Esophagus muscularis mucosa (tissue), 4 donors: ENCODE measurements around the gene C5orf46. TPM values are rescaled to one million over a fixed set of nuclear protein-coding genes. Genes with fewer than 3 reads are reported as not detected.

Source experiments
- DNase-seq: peaks from one replicate; pipeline ENCODE4 v3.0.0-alpha.2; 2017; ENCODE audit errors: extremely low spot score
- H3K27ac ChIP-seq, 4 donors: fragments of 200-600 bp; sonication (generic); replicated peaks in 1 of 4; 1 replicate in 3 of 4; 2 replicates in 1 of 4; pipeline ENCODE4 v1.5.1; 2016 to 2019; ENCODE audit warnings: mild to moderate bottlenecking in 1 of 4
- H3K27me3 ChIP-seq, 4 donors: fragments of 200-600 bp; sonication (generic); one replicate each; pipeline versions ENCODE4 v1.5.1 to v1.6.0; 2016 to 2019
- H3K36me3 ChIP-seq, 4 donors: fragments of 200-600 bp; sonication (generic); one replicate each; pipeline ENCODE4 v1.5.1; 2016 to 2019
- H3K4me1 ChIP-seq, 4 donors: fragments of 200-600 bp; sonication (generic); one replicate each; pipeline ENCODE4 v1.5.1; 2016 to 2019
- H3K4me3 ChIP-seq, 4 donors: fragments of 200-600 bp; sonication (generic); 1 replicate in 2 of 4; 2 replicates in 2 of 4; pipeline ENCODE4 v1.5.1; 2016 to 2019; ENCODE audit warnings: mild to moderate bottlenecking in 4 of 4, moderate library complexity in 1 of 4
- H3K9me3 ChIP-seq, 4 donors: fragments of 200-600 bp; sonication (generic); 1 replicate in 3 of 4; 2 replicates in 1 of 4; pipeline ENCODE4 v1.5.1; 2016 to 2019
- CTCF ChIP-seq, 3 experiments: fragments of 200-600 bp in 2 of 3; fragments of 450-650 bp in 1 of 3; sonication (generic) in 2 of 3; IDR thresholded peaks; one replicate each; pipeline ENCODE4 v1.5.1; 2017 to 2019; ENCODE audit warnings: antibody characterized with exemption in 3 of 3, mild to moderate bottlenecking in 2 of 3, moderate library complexity in 1 of 3
- EP300 ChIP-seq: sonication (generic); formaldehyde crosslinking; IDR thresholded peaks from one replicate; pipeline ENCODE4 v1.6.1; 2017; ENCODE audit warnings: antibody characterized with exemption
- POLR2A ChIP-seq: fragments of 450-650 bp; IDR thresholded peaks from one replicate; pipeline ENCODE4 v1.6.1; 2017; ENCODE audit warnings: antibody characterized with exemption, moderate library complexity, mild to moderate bottlenecking, low read depth
- POLR2AphosphoS5 ChIP-seq, 2 donors: sonication (generic); formaldehyde crosslinking; IDR thresholded peaks; one replicate each; pipeline ENCODE4 v1.6.1; 2017; ENCODE audit warnings: antibody characterized with exemption in 2 of 2
- WGBS: methylation state at CpG from one replicate; pipeline ENCODE4 v1.1.5; 2018; 5-methylcytosine and 5-hydroxymethylcytosine counted together
- intact Hi-C: fragments of 100-400 bp; cut with DNase I; formaldehyde crosslinking; loops from one replicate; pipeline ENCODE4 v1.15.1; 2023
- total RNA-seq, 4 donors: library from RNA; depleted of rRNA; stranded (reverse); fragments of >200 nt; gene quantifications; one replicate each; pipeline versions ENCODE4 v1.1.0 to v1.2.1, GENCODE V29; 2016

C5orf46 gene
- total RNA-seq, 4 donors from 2014 or later: not detected

- intact Hi-C loops: no loop called here
- Histone ChIP-seq H3K9me3 (no peaks in the 10 kb centered on the region), H3K36me3 (no peaks in the 10 kb centered on the region), H3K4me3 (no peak overlapping the region), H3K27ac (no peak overlapping the region), H3K27me3 (peaks cover 0 to 2% (median 0%) of the 10 kb centered on the region in 4 donors), H3K4me1 (no peaks in the 10 kb centered on the region)
- WGBS: 100% methylated on average over 2 of the region's 4 CpGs
- TF ChIP-seq POLR2AphosphoS5 (IDR thresholded peaks at IDR 0.05) (no peak), POLR2A (no peak), EP300 (no peak), CTCF (IDR thresholded peaks at IDR 0.05) (no peak)
- DNase-seq: no peak
Observed at GRCh38 chr5:147939431-147940114, 33.2 kb upstream of the C5orf46 start.

GRCh38 chr5:147935032-147935431 lies 28.7 kb upstream of the C5orf46 start:
- no peak overlapping the region for H3K27ac ChIP-seq
- H3K4me3 ChIP-seq: no peak overlapping the region
- no peaks in the 10 kb centered on the region for H3K36me3 ChIP-seq
- DNase-seq: no peak
- no peaks in the 10 kb centered on the region for H3K4me1 ChIP-seq
- no peak for TF ChIP-seq EP300
- no peak for TF ChIP-seq POLR2AphosphoS5 (IDR thresholded peaks at IDR 0.05)
- TF ChIP-seq POLR2A: no peak
- peak in 1 of 3 experiments; percentile 24 for TF ChIP-seq CTCF (IDR thresholded peaks at IDR 0.05)
- H3K27me3 ChIP-seq: peaks cover 0 to 6% (median 0%) of the 10 kb centered on the region in 4 donors
- H3K9me3 ChIP-seq: no peaks in the 10 kb centered on the region
- intact Hi-C loops: no loop called here
- WGBS: 11% methylated on average over 3 of the region's 3 CpGs

GRCh38 chr5:147930769-147931168 lies 24.4 kb upstream of the C5orf46 start:
- DNase-seq: no peak
- Histone ChIP-seq H3K9me3 (no peaks in the 10 kb centered on the region), H3K27me3 (peaks cover 0 to 6% (median 0%) of the 10 kb centered on the region in 4 donors), H3K4me3 (no peak overlapping the region), H3K4me1 (no peaks in the 10 kb centered on the region), H3K36me3 (no peaks in the 10 kb centered on the region), H3K27ac (no peak overlapping the region)
- TF ChIP-seq EP300: no peak
- no peak for TF ChIP-seq CTCF (IDR thresholded peaks at IDR 0.05)
- TF ChIP-seq POLR2AphosphoS5 (IDR thresholded peaks at IDR 0.05): no peak
- WGBS: 54% methylated on average over 2 of the region's 2 CpGs
- intact Hi-C loops: no loop called here

- Histone ChIP-seq H3K9me3 (no peaks in the 10 kb centered on the region), H3K27ac (no peak overlapping the region), H3K27me3 (no peaks in the 10 kb centered on the region), H3K4me3 (no peak overlapping the region), H3K36me3 (no peaks in the 10 kb centered on the region), H3K4me1 (no peaks in the 10 kb centered on the region)
- no peak for TF ChIP-seq CTCF (IDR thresholded peaks at IDR 0.05)
- no peak for TF ChIP-seq EP300
- no peak for TF ChIP-seq POLR2A
- no peak for TF ChIP-seq POLR2AphosphoS5 (IDR thresholded peaks at IDR 0.05)
- 44% methylated on average over 3 of the region's 3 CpGs for WGBS
- DNase-seq: no peak
- intact Hi-C loops: no loop called here
Observed at GRCh38 chr5:147927901-147928300, 21.6 kb upstream of the C5orf46 start.

GRCh38 chr5:147925020-147925419 lies 18.7 kb upstream of the C5orf46 start:
- intact Hi-C loops: no loop called here
- H3K9me3 ChIP-seq: no peaks in the 10 kb centered on the region
- no peaks in the 10 kb centered on the region for H3K27me3 ChIP-seq
- H3K27ac ChIP-seq: no peak overlapping the region
- H3K36me3 ChIP-seq: no peaks in the 10 kb centered on the region
- H3K4me1 ChIP-seq: no peaks in the 10 kb centered on the region
- 74% methylated on average over 4 of the region's 4 CpGs for WGBS
- TF ChIP-seq EP300 (no peak), CTCF (IDR thresholded peaks at IDR 0.05) (no peak), POLR2AphosphoS5 (IDR thresholded peaks at IDR 0.05) (no peak), POLR2A (no peak)
- H3K4me3 ChIP-seq: no peak overlapping the region
- no peak for DNase-seq
